ENCODE measurements around the gene RGS6.

RGS6 gene

DNA sequence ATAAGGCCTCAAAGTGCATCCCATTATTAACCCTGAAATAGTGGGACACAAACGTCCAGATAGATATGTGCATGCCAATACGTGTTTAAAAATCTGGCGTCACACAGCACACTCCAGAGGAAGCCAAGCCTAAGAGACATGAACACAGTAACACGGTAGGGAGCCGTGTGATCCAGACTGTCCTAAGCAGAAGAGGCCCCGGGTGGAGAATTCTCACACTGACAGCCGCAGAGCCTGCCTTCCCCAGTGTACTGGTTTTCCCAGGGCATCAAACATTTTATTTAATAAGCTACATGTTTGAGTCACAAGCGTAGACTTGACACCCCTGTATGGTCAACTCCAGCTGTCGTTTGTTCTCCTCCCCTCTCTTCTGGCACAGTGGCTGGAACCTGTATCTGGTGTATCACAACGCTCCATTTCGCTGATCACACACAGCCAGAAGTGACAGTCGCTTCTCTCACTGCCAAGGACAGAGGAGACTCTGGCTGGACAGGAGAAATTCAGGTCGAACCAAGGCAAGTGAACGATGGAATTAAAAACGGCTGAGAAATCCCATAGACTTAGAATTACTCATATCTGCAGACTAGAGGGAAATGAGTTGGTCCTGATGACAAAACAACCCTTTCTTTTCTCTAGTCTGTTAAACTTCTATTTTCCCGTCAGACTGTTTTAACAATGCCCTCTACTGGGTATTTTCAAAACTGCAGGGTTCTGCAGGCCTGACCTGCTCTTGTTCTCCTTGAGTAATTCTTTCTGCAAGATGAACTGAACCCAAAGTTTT is 359.9 kb downstream of the RGS6 start:
- Histone ChIP-seq H3K9ac (no peak overlapping the region), H2AFZ (ENCODE audit: low read depth) (no peak overlapping the region), H3K4me3 (IDR thresholded peaks at IDR 0.05; ENCODE audit: insufficient read depth, low read depth, low read length) (no peak overlapping the region), H4K20me1 (ENCODE audit: insufficient read depth) (no peaks in the 10 kb centered on the region), H3K4me2 (no peak overlapping the region), H3K27me3 (ENCODE audit: insufficient read depth, low read depth) (no peaks in the 10 kb centered on the region), H3K4me1 (ENCODE audit: low read depth, poor library complexity, severe bottlenecking) (no peaks in the 10 kb centered on the region), H3K27ac (no peak overlapping the region), H3K36me3 (ENCODE audit: insufficient read depth) (no peaks in the 10 kb centered on the region), H3K79me2 (ENCODE audit: insufficient read depth, low read depth) (no peaks in the 10 kb centered on the region)
- TF ChIP-seq, protein P1, sequence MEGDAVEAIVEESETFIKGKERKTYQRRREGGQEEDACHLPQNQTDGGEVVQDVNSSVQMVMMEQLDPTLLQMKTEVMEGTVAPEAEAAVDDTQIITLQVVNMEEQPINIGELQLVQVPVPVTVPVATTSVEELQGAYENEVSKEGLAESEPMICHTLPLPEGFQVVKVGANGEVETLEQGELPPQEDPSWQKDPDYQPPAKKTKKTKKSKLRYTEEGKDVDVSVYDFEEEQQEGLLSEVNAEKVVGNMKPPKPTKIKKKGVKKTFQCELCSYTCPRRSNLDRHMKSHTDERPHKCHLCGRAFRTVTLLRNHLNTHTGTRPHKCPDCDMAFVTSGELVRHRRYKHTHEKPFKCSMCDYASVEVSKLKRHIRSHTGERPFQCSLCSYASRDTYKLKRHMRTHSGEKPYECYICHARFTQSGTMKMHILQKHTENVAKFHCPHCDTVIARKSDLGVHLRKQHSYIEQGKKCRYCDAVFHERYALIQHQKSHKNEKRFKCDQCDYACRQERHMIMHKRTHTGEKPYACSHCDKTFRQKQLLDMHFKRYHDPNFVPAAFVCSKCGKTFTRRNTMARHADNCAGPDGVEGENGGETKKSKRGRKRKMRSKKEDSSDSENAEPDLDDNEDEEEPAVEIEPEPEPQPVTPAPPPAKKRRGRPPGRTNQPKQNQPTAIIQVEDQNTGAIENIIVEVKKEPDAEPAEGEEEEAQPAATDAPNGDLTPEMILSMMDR (conservative IDR thresholded peaks at IDR 0.05; ENCODE audit: low read depth, low read length) = peak; percentile 62

DNA sequence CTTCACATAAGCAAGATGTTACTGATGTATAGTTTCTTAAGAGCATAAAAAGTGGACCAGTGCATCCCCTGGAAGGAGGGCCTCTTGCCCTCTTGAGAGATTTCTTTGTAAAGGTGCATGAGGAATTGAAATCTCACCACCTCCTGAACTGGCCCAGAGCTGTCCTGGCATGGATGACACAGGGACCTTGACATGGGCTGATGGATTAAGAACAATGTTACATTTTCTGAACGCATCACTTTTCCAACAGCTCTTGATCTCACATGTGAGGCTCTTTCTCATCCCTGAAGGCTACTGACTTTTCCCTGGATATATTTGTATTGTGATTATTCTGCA is 360.4 kb downstream of the RGS6 start:
- no peaks in the 10 kb centered on the region for H4K20me1 ChIP-seq (ENCODE audit: insufficient read depth)
- no peaks in the 10 kb centered on the region for H3K4me1 ChIP-seq (ENCODE audit: low read depth, poor library complexity, severe bottlenecking)
- H3K4me2 ChIP-seq = no peak overlapping the region
- no peaks in the 10 kb centered on the region for H3K36me3 ChIP-seq (ENCODE audit: insufficient read depth)
- H3K27ac ChIP-seq = no peak overlapping the region
- TF ChIP-seq, protein P1 (conservative IDR thresholded peaks at IDR 0.05; ENCODE audit: low read depth, low read length) = no peak; the same call in 1 of the 2 replicates
- no peaks in the 10 kb centered on the region for H3K27me3 ChIP-seq (ENCODE audit: insufficient read depth, low read depth)
- no peak overlapping the region for H3K4me3 ChIP-seq (IDR thresholded peaks at IDR 0.05; ENCODE audit: insufficient read depth, low read depth, low read length)
- no peaks in the 10 kb centered on the region for H3K79me2 ChIP-seq (ENCODE audit: insufficient read depth, low read depth)
- no peak overlapping the region for H2AFZ ChIP-seq (ENCODE audit: low read depth)
- H3K9ac ChIP-seq = no peak overlapping the region

DNA sequence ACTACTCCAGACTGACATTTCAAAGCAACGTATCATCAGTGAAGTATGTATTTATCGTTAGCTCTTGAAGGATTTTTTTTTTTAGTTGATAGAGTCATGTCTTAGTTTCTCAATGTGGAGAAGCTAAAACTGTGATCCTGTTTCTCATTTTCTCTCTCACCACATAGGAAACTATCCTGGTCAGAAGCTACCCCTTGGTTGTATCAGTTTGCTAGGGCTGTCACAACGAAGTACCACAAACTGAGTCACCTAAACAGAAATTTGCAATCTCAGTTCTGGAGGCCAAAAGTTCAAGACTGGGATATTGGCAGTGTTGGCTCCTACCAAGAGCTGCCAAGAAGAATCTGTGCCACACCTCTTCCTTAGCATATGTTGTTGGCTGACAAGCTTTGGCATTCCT is 369.1 kb downstream of the RGS6 start:
- Histone ChIP-seq H3K27ac (no peak overlapping the region), H2AFZ (ENCODE audit: low read depth) (no peak overlapping the region), H4K20me1 (ENCODE audit: insufficient read depth) (no peaks in the 10 kb centered on the region), H3K27me3 (ENCODE audit: insufficient read depth, low read depth) (no peaks in the 10 kb centered on the region), H3K9ac (no peak overlapping the region), H3K79me2 (ENCODE audit: insufficient read depth, low read depth) (no peaks in the 10 kb centered on the region), H3K4me1 (ENCODE audit: low read depth, poor library complexity, severe bottlenecking) (no peaks in the 10 kb centered on the region), H3K4me3 (IDR thresholded peaks at IDR 0.05; ENCODE audit: insufficient read depth, low read depth, low read length) (no peak overlapping the region), H3K36me3 (ENCODE audit: insufficient read depth) (no peaks in the 10 kb centered on the region), H3K4me2 (no peak overlapping the region)
- TF ChIP-seq, protein P1 (conservative IDR thresholded peaks at IDR 0.05; ENCODE audit: low read depth, low read length) = no peak

DNA sequence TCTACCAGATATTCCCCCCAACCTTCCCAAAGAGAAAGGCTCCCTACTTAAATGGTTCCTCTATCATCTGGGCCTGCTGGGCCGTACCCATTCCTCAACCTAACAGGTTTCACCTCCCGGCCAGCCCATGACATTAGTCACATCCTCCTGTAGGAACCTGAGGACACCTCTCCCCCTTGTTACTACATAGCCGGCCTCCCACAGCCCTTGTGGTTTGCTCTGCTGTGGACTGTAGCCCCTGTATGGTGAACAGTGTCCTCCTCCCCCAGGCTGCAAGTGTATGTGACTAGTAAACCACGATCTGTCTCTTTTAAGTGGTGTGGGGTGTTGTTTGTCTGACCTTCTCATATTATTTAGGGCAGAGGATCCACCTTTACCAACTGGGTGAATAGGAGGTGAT is 371.7 kb downstream of the RGS6 start:
- Histone ChIP-seq H3K4me3 (IDR thresholded peaks at IDR 0.05; ENCODE audit: insufficient read depth, low read depth, low read length) (no peak overlapping the region), H3K27ac (no peak overlapping the region), H3K36me3 (ENCODE audit: insufficient read depth) (no peaks in the 10 kb centered on the region), H4K20me1 (ENCODE audit: insufficient read depth) (no peaks in the 10 kb centered on the region), H3K27me3 (ENCODE audit: insufficient read depth, low read depth) (no peaks in the 10 kb centered on the region), H3K79me2 (ENCODE audit: insufficient read depth, low read depth) (no peaks in the 10 kb centered on the region), H2AFZ (ENCODE audit: low read depth) (no peak overlapping the region), H3K4me2 (no peak overlapping the region), H3K4me1 (ENCODE audit: low read depth, poor library complexity, severe bottlenecking) (no peaks in the 10 kb centered on the region), H3K9ac (no peak overlapping the region)
- TF ChIP-seq, protein P1 (conservative IDR thresholded peaks at IDR 0.05; ENCODE audit: low read depth, low read length) = no peak
